ENCODE measurements around the gene HOXB4.

HOXB4 gene

DNA sequence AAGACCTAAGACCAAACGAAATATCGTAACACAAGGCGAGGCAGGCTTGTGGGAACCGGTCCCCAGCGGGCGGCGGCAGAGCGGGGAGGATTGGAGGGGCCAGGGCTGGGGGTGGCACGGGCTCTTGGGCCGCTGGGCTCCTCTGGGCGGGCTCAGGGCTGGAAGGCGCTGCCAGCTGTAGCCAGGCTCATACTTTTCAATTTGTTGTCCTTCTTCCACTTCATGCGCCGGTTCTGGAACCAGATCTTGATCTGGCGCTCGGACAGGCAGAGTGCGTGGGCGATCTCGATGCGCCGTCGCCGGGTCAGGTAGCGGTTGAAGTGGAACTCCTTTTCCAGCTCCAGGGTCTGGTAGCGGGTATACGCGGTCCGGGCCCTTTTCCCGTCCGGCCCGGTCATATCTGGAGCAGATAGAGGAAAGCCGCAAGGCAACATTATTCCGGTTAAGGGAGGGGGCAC, 13.9 kb upstream of the HOXB4 start:
- peak overlapping the region; percentile 96 for H3K27ac ChIP-seq (ENCODE audit: low read depth, low read length)
- H3K9me3 ChIP-seq (ENCODE audit: low read length): no peaks in the 10 kb centered on the region
- peaks cover 0 to 3% of the 10 kb centered on the region in 2 donors for H3K27me3 ChIP-seq (ENCODE audit: control insufficient read depth in 1 of 2, insufficient read depth in 2 of 2, low read length in 2 of 2)
- H3K36me3 ChIP-seq (ENCODE audit: insufficient read depth, low read length): no peaks in the 10 kb centered on the region
- H3K4me1 ChIP-seq (ENCODE audit: insufficient read depth, low read length): peaks cover 51% of the 10 kb centered on the region
- peak overlapping the region; percentile 58 for H3K9ac ChIP-seq (ENCODE audit: low read length)
- peak overlapping the region; percentile 67 to 75 for H3K4me3 ChIP-seq (ENCODE audit: low read depth in 1 of 2, low read length in 2 of 2)

- Histone ChIP-seq H3K27me3 (ENCODE audit: control insufficient read depth in 1 of 2, insufficient read depth in 2 of 2, low read length in 2 of 2) (peaks cover 0 to 3% of the 10 kb centered on the region in 2 donors), H3K4me3 (ENCODE audit: low read depth in 1 of 2, low read length in 2 of 2) (peak overlapping the region; percentile 51 to 97), H3K9ac (ENCODE audit: low read length) (peak overlapping the region; percentile 95), H3K27ac (ENCODE audit: low read depth, low read length) (peak overlapping the region; percentile 96), H3K9me3 (ENCODE audit: low read length) (no peaks in the 10 kb centered on the region), H3K36me3 (ENCODE audit: insufficient read depth, low read length) (no peaks in the 10 kb centered on the region), H3K4me1 (ENCODE audit: insufficient read depth, low read length) (peaks cover 56% of the 10 kb centered on the region)
Observed at GRCh38 chr17:48591255-48592056, 13.3 kb upstream of the HOXB4 start.

- peak overlapping the region; percentile 51 to 97 for H3K4me3 ChIP-seq (ENCODE audit: low read depth in 1 of 2, low read length in 2 of 2)
- H3K9ac ChIP-seq (ENCODE audit: low read length): peak overlapping the region; percentile 95
- peak overlapping the region; percentile 96 for H3K27ac ChIP-seq (ENCODE audit: low read depth, low read length)
Observed at GRCh38 chr17:48590607-48591161, 12.5 kb upstream of the HOXB4 start.

GRCh38 chr17:48589831-48590606, 11.9 kb upstream of the HOXB4 start, which contains the start of gene HOXB3:
Gene HOXB3 (minus strand): TSS chr17:48590241. CDS start chr17:48552474, 37,767 bp downstream.
- Histone ChIP-seq H3K27ac (ENCODE audit: low read depth, low read length) (peak within 1 kb of the TSS; percentile 96), H3K4me3 (ENCODE audit: low read depth in 1 of 2, low read length in 2 of 2) (peak within 1 kb of the TSS; percentile 51 to 97), H3K9me3 (ENCODE audit: low read length) (no peaks in the 10 kb centered on the region), H3K4me1 (ENCODE audit: insufficient read depth, low read length) (peaks cover 48% of the 10 kb centered on the region), H3K36me3 (ENCODE audit: insufficient read depth, low read length) (no peaks in the 10 kb centered on the region), H3K9ac (ENCODE audit: low read length) (peak within 1 kb of the TSS; percentile 95), H3K27me3 (ENCODE audit: control insufficient read depth in 1 of 2, insufficient read depth in 2 of 2, low read length in 2 of 2) (peaks cover 0 to 3% of the 10 kb centered on the region in 2 donors)

More at GRCh38 chr17:48590607-48591161, 12.5 kb upstream of the HOXB4 start:
- Histone ChIP-seq H3K36me3 (ENCODE audit: insufficient read depth, low read length) (no peaks in the 10 kb centered on the region), H3K9me3 (ENCODE audit: low read length) (no peaks in the 10 kb centered on the region), H3K4me1 (ENCODE audit: insufficient read depth, low read length) (peaks cover 54% of the 10 kb centered on the region), H3K27me3 (ENCODE audit: control insufficient read depth in 1 of 2, insufficient read depth in 2 of 2, low read length in 2 of 2) (peaks cover 0 to 3% of the 10 kb centered on the region in 2 donors)

GRCh38 chr17:48589060-48589830, 11.1 kb upstream of the HOXB4 start:
- peak overlapping the region; percentile 47 to 97 for H3K4me3 ChIP-seq (ENCODE audit: low read depth in 1 of 2, low read length in 2 of 2)
- H3K36me3 ChIP-seq (ENCODE audit: insufficient read depth, low read length): no peaks in the 10 kb centered on the region

DNA sequence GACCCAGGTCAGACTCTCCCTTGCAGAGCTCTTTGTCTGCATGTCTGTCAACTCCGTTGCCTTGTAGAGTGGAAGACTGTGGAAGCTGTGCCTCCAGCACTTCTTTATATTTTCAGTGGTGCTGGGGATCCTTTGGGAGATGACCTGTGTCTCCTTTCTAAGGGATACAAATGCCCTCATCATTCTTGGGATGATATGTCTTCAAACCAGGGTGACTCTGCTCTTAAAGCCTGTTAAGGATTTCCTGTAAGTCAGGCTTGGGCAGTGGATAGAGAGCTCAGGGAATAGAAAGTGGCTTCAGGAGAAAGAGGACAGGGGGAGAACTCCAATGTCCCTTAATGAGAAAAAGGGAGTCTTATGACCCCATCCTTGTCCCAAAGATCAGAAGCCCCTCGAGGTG, 10.4 kb upstream of the HOXB4 start:
- no peaks in the 10 kb centered on the region for H3K9me3 ChIP-seq (ENCODE audit: low read length)
- peak overlapping the region; percentile 96 for H3K27ac ChIP-seq (ENCODE audit: low read depth, low read length)
- peaks cover 0 to 3% of the 10 kb centered on the region in 2 donors for H3K27me3 ChIP-seq (ENCODE audit: control insufficient read depth in 1 of 2, insufficient read depth in 2 of 2, low read length in 2 of 2)
- H3K4me3 ChIP-seq (ENCODE audit: low read depth in 1 of 2, low read length in 2 of 2): peak overlapping the region; percentile 47 to 97
- H3K36me3 ChIP-seq (ENCODE audit: insufficient read depth, low read length): no peaks in the 10 kb centered on the region
- H3K4me1 ChIP-seq (ENCODE audit: insufficient read depth, low read length): peaks cover 47% of the 10 kb centered on the region
- H3K9ac ChIP-seq (ENCODE audit: low read length): peak overlapping the region; percentile 95

More at GRCh38 chr17:48589060-48589830, 11.1 kb upstream of the HOXB4 start:
- Histone ChIP-seq H3K9me3 (ENCODE audit: low read length) (no peaks in the 10 kb centered on the region), H3K9ac (ENCODE audit: low read length) (peak overlapping the region; percentile 95), H3K4me1 (ENCODE audit: insufficient read depth, low read length) (peaks cover 43% of the 10 kb centered on the region), H3K27me3 (ENCODE audit: control insufficient read depth in 1 of 2, insufficient read depth in 2 of 2, low read length in 2 of 2) (peaks cover 0 to 3% of the 10 kb centered on the region in 2 donors), H3K27ac (ENCODE audit: low read depth, low read length) (peak overlapping the region; percentile 96)

DNA sequence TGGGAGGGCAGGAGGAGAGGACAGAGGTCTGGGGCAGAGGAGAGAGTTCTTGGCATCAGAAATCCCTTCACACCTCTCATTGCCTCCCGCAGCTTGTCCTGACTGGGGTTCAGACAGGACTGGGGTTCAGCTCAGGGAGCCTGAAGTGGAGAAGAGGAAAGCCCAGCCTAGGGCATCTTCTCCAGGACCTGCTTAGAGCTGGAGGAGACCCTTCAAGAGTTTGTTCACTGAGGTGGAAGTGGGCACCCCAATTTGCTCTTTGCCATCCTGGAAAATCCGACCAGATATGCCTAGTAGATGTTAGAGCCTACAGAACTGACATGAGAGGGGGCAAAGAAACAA, 9.9 kb upstream of the HOXB4 start:
- Histone ChIP-seq H3K4me3 (ENCODE audit: low read depth in 1 of 2, low read length in 2 of 2) (peak overlapping the region; percentile 47 to 97), H3K36me3 (ENCODE audit: insufficient read depth, low read length) (no peaks in the 10 kb centered on the region), H3K9ac (ENCODE audit: low read length) (peak overlapping the region; percentile 95), H3K27me3 (ENCODE audit: control insufficient read depth in 1 of 2, insufficient read depth in 2 of 2, low read length in 2 of 2) (peaks cover 0 to 3% of the 10 kb centered on the region in 2 donors), H3K27ac (ENCODE audit: low read depth, low read length) (peak overlapping the region; percentile 96), H3K9me3 (ENCODE audit: low read length) (no peaks in the 10 kb centered on the region), H3K4me1 (ENCODE audit: insufficient read depth, low read length) (peaks cover 52% of the 10 kb centered on the region)

DNA sequence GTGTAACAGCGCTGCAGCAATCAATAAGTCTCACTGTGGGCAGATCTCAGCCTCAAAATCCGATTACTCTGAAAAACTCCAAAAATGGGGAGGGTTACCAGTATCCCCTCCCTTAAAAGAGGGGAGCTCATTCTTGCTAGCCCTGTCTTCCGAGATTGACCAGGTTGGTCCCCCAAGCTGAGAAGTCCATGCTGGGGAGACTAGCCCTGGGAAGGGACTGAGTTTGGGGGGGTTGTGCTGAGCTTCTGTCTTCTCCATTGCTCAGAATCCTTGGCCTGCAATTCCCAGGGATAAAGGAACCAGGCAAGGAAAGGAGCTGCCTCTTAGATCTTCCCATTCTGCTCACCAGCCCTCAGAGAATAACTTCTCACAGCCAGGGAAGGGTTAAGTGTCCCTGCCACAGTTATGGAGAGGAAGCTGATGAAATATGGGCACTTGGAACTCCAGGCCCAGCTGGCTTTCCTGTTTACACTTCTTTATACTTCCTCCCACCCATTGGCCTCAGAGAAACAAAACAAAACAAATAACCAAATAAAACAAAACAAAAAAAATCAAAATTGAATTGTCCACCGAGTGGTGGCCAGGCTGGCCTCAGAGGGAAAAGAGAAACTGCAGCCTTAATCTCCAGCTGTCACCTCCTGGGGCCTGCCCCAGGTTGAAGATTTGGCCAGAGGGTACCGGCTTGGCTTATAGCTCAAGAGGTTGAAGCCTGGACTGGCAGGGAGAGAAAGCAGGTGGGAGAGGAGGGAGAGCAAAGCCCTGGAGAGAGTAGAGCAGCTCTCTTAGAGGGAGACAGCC, 9.3 kb upstream of the HOXB4 start:
- Histone ChIP-seq H3K9ac (ENCODE audit: low read length) (peak overlapping the region; percentile 95), H3K4me1 (ENCODE audit: insufficient read depth, low read length) (peaks cover 57% of the 10 kb centered on the region), H3K27ac (ENCODE audit: low read depth, low read length) (peak overlapping the region; percentile 96), H3K36me3 (ENCODE audit: insufficient read depth, low read length) (no peaks in the 10 kb centered on the region), H3K27me3 (ENCODE audit: control insufficient read depth in 1 of 2, insufficient read depth in 2 of 2, low read length in 2 of 2) (peaks cover 0 to 3% of the 10 kb centered on the region in 2 donors), H3K9me3 (ENCODE audit: low read length) (no peaks in the 10 kb centered on the region), H3K4me3 (ENCODE audit: low read depth in 1 of 2, low read length in 2 of 2) (peak overlapping the region; percentile 47 to 97)

- peaks cover 56% of the 10 kb centered on the region for H3K4me1 ChIP-seq (ENCODE audit: insufficient read depth, low read length)
- peak overlapping the region; percentile 95 for H3K9ac ChIP-seq (ENCODE audit: low read length)
- H3K27me3 ChIP-seq (ENCODE audit: control insufficient read depth in 1 of 2, insufficient read depth in 2 of 2, low read length in 2 of 2): peaks cover 0 to 3% of the 10 kb centered on the region in 2 donors
- peak overlapping the region; percentile 47 to 97 for H3K4me3 ChIP-seq (ENCODE audit: low read depth in 1 of 2, low read length in 2 of 2)
- peak overlapping the region; percentile 96 for H3K27ac ChIP-seq (ENCODE audit: low read depth, low read length)
- no peaks in the 10 kb centered on the region for H3K36me3 ChIP-seq (ENCODE audit: insufficient read depth, low read length)
- no peaks in the 10 kb centered on the region for H3K9me3 ChIP-seq (ENCODE audit: low read length)
Observed at GRCh38 chr17:48586355-48587258, 8.5 kb upstream of the HOXB4 start.
